Panc1 (cell line): ENCODE measurements around the gene CDHR4. TPM values are rescaled to one million over a fixed set of nuclear protein-coding genes. Genes with fewer than 3 reads are reported as not detected.
A peak's percentile ranks its signal among the peaks of the same experiment; 100 is the strongest.

Source experiments
- ATAC-seq: fragments of 200-7000 bp; cut with Tn5 transposase; 2 replicates; pipeline ENCODE4 v1.9.1; 2020; ENCODE audit warnings: mild to moderate bottlenecking, moderate library complexity
- BruUV-seq: library from RNA; stranded (reverse); fragments of 400-500 nt; replicated peaks from 2 replicates; lab custom pipeline; 2021; lab: Mats Ljungman, UMichigan
- CTCF ChIA-PET: fragments of 300-600 bp; sonication (Branson Sonifier 250); formaldehyde crosslinking; loops from one replicate; lab custom pipeline; 2022; ENCODE audit warnings: antibody characterized with exemption; lab: Charles Lee
- POLR2A ChIA-PET: fragments of 300-600 bp; sonication (Branson Sonifier 250); formaldehyde crosslinking; loops from one replicate; lab custom pipeline; 2022; ENCODE audit warnings: antibody characterized with exemption; lab: Charles Lee
- DNase-seq: peaks from one replicate; pipeline ENCODE4 v3.0.0-alpha.2; 2010; ENCODE audit warnings: low read depth, low spot score
- H3K27ac ChIP-seq: 2 replicates; pipeline ENCODE4 v1.5.1; 2011; ENCODE audit warnings: mild to moderate bottlenecking, low read length, inconsistent platforms
- H3K27me3 ChIP-seq: fragments of 200-500 bp; sonication (Bioruptor generic); 2 replicates; pipeline ENCODE4 v1.6.0; 2014; ENCODE audit warnings: low read length, inconsistent platforms; ENCODE audit not compliant: control insufficient read depth, insufficient read depth
- H3K36me3 ChIP-seq: fragments of 200-500 bp; sonication (Bioruptor generic); 2 replicates; pipeline ENCODE4 v1.5.1; 2014; ENCODE audit warnings: inconsistent platforms, mild to moderate bottlenecking, low read length, moderate library complexity; ENCODE audit not compliant: control insufficient read depth, insufficient read depth
- H3K4me1 ChIP-seq: 2 replicates; pipeline ENCODE4 v1.5.1; 2011; ENCODE audit warnings: inconsistent platforms, mild to moderate bottlenecking, low read length, moderate library complexity; ENCODE audit not compliant: control insufficient read depth, insufficient read depth
- H3K4me3 ChIP-seq, 2 experiments: 2 replicates each; pipeline ENCODE4 v1.5.1; 2011 to 2012; ENCODE audit warnings: low read depth in 2 of 2, low read length in 2 of 2, mild to moderate bottlenecking in 2 of 2, inconsistent platforms in 1 of 2, moderate library complexity in 1 of 2
- H3K9me3 ChIP-seq: fragments of 200-500 bp; sonication (Bioruptor generic); 2 replicates; pipeline ENCODE4 v1.5.1; 2014; ENCODE audit warnings: low read depth, mild to moderate bottlenecking, inconsistent platforms, low read length, moderate library complexity; ENCODE audit not compliant: control insufficient read depth, insufficient read depth
- POLR2AphosphoS5 ChIP-seq: IDR thresholded peaks from 2 replicates; pipeline ENCODE4 v1.6.1; 2012; ENCODE audit warnings: mild to moderate bottlenecking, low read depth, low read length, moderate library complexity
- SIN3A ChIP-seq: IDR thresholded peaks from 2 replicates; pipeline ENCODE4 v1.6.1; 2012; ENCODE audit warnings: low read depth, mild to moderate bottlenecking, low read length, moderate library complexity, borderline replicate concordance; ENCODE audit not compliant: insufficient read depth
- TCF7L2 ChIP-seq: IDR thresholded peaks from 2 replicates; pipeline ENCODE4 v1.6.1; 2011; ENCODE audit warnings: mild to moderate bottlenecking, low read depth, low read length, inconsistent platforms
- in situ Hi-C: cut with HindIII; loops from 2 replicates; pipeline ENCODE4 v1.10.0; 2016; ENCODE audit warnings: low sequenced_read_pairs, low pct_unique_long_range_greater_than_20kb
- intact Hi-C: fragments of 100-400 bp; cut with micrococcal nuclease; formaldehyde crosslinking; loops from one replicate; pipeline ENCODE4 v1.10.0; 2022; ENCODE audit not compliant: unreplicated experiment
- total RNA-seq: library from RNA; stranded (reverse); gene quantifications from one replicate; pipeline ENCODE4 v1.2.1, GENCODE V29; 2021; ENCODE audit not compliant: unreplicated experiment
- TF ChIP-seq, protein P1 (sequence below): fragments of 450-650 bp; IDR thresholded peaks from 2 replicates; pipeline ENCODE4 v1.5.1; 2017; ENCODE audit warnings: mild to moderate bottlenecking
- TF ChIP-seq, protein P2 (sequence below), 2 experiments: IDR thresholded peaks; 2 replicates each; pipeline ENCODE4 v1.6.1; 2011 to 2012; ENCODE audit warnings: low read depth in 2 of 2, control low read depth in 1 of 2, low read length in 1 of 2, mild to moderate bottlenecking in 1 of 2, moderate library complexity in 1 of 2; ENCODE audit not compliant: insufficient read depth in 1 of 2

CDHR4 gene
- total RNA-seq, 1 experiment from 2014 or later: not detected

DNA sequence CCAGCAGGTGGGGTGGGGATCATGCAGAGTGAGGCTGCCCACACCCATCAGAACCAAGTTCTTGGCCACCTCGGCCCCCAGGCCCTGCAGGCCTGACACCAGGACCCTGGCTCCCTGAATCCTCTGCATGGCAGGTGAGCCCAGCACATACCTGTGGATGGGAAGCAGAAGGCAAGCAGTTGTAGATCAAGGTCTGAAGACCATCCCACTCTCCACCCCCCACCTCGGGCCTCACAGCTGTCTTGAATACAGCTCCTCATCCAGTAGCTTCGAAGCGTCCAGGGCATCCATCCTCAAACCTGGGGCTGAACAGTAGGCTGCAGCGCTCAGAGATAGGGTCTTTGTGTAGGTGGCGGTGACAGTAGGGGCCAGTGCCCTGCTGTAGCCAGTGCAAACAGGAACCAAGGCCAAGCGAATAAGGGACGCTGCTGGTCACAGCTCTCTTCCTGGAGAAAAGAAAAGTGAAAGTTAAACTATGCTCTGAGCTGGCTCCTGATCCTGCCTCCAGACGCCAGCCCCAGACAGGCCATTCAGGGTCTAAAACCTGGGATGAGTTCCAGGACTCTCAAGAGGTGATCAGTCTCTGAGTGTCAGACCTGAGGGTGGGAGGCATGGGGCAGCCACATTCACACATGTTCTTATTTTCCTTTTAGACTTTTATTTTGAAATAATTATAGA is 14.0 kb upstream of the CDHR4 start, which contains the start of gene UBA7:
Gene UBA7 (minus strand): TSS at position 457 of the 678 bp plus-strand sequence. CDS start 166 bp downstream, at position 291.
- no peaks in the 10 kb centered on the region for H3K36me3 ChIP-seq
- DNase-seq: no peak
- CTCF ChIA-PET: interaction anchor here (1.2 kb wide), 1 partner anchor 28 kb away, joined by 3 read pairs; no protein-coding TSS in a partner anchor
- peak; percentile 86 for ATAC-seq
- in situ Hi-C loops (no loop called here), intact Hi-C loops (no loop called here)
- POLR2A ChIA-PET: no interaction called here
- TF ChIP-seq TCF7L2 (no peak), SIN3A (no peak), POLR2AphosphoS5 (no peak)
- TF ChIP-seq, protein P1, sequence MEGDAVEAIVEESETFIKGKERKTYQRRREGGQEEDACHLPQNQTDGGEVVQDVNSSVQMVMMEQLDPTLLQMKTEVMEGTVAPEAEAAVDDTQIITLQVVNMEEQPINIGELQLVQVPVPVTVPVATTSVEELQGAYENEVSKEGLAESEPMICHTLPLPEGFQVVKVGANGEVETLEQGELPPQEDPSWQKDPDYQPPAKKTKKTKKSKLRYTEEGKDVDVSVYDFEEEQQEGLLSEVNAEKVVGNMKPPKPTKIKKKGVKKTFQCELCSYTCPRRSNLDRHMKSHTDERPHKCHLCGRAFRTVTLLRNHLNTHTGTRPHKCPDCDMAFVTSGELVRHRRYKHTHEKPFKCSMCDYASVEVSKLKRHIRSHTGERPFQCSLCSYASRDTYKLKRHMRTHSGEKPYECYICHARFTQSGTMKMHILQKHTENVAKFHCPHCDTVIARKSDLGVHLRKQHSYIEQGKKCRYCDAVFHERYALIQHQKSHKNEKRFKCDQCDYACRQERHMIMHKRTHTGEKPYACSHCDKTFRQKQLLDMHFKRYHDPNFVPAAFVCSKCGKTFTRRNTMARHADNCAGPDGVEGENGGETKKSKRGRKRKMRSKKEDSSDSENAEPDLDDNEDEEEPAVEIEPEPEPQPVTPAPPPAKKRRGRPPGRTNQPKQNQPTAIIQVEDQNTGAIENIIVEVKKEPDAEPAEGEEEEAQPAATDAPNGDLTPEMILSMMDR: no peak
- TF ChIP-seq, protein P2, sequence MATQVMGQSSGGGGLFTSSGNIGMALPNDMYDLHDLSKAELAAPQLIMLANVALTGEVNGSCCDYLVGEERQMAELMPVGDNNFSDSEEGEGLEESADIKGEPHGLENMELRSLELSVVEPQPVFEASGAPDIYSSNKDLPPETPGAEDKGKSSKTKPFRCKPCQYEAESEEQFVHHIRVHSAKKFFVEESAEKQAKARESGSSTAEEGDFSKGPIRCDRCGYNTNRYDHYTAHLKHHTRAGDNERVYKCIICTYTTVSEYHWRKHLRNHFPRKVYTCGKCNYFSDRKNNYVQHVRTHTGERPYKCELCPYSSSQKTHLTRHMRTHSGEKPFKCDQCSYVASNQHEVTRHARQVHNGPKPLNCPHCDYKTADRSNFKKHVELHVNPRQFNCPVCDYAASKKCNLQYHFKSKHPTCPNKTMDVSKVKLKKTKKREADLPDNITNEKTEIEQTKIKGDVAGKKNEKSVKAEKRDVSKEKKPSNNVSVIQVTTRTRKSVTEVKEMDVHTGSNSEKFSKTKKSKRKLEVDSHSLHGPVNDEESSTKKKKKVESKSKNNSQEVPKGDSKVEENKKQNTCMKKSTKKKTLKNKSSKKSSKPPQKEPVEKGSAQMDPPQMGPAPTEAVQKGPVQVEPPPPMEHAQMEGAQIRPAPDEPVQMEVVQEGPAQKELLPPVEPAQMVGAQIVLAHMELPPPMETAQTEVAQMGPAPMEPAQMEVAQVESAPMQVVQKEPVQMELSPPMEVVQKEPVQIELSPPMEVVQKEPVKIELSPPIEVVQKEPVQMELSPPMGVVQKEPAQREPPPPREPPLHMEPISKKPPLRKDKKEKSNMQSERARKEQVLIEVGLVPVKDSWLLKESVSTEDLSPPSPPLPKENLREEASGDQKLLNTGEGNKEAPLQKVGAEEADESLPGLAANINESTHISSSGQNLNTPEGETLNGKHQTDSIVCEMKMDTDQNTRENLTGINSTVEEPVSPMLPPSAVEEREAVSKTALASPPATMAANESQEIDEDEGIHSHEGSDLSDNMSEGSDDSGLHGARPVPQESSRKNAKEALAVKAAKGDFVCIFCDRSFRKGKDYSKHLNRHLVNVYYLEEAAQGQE (IDR thresholded peaks at IDR 0.05; ENCODE audit: insufficient read depth in 1 of 2, low read depth in 2 of 2, low read length in 1 of 2): no peak
- H3K4me1 ChIP-seq: no peaks in the 10 kb centered on the region
- peak within 1 kb of the TSS; percentile 51 for H3K27ac ChIP-seq
- peak within 1 kb of the TSS; percentile 13 to 37 for H3K4me3 ChIP-seq
- no peaks in the 10 kb centered on the region for H3K27me3 ChIP-seq
- no peaks in the 10 kb centered on the region for H3K9me3 ChIP-seq
- no TSS peak for BruUV-seq

DNA sequence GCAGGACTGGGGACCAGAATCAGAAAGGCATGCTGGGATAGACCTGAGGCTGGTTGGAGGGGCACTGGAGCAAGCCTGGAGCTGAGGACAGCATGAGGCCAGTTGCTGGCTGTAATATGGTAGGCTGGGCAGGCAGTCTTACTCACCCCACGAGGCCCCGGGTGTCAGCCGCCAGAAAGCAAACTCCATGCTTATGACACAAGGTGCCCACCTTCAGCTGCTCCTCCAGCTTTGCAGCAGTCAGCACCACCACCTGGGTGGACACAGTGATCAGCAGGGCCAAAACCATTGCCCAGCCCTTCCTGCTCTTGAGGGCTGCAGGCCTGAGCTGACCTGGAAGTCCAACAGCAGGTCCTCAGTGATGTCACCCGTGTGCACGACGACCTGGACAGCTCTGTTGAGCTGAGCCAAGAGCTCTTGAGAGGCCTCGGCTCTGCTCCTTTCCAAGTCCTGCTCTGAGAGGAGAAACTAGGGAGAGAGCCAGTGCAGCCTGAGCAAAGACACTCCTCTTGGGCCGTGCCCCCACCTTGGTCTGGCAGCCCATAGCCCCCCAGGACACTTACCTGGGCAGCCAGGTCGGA is 13.3 kb upstream of the CDHR4 start:
- Histone ChIP-seq H3K4me3 (no peak overlapping the region; a peak in 2 of 4 replicates), H3K27ac (no peak overlapping the region), H3K27me3 (no peaks in the 10 kb centered on the region), H3K36me3 (no peaks in the 10 kb centered on the region), H3K9me3 (no peaks in the 10 kb centered on the region), H3K4me1 (no peaks in the 10 kb centered on the region)
- ChIA-PET CTCF (interaction anchor here (1.2 kb wide), 1 partner anchor 28 kb away, joined by 3 read pairs; no protein-coding TSS in a partner anchor), POLR2A (no interaction called here)
- in situ Hi-C loops (no loop called here), intact Hi-C loops (no loop called here)
- TF ChIP-seq TCF7L2 (no peak), SIN3A (no peak), POLR2AphosphoS5 (no peak)
- TF ChIP-seq, protein P1: no peak
- TF ChIP-seq, protein P2 (IDR thresholded peaks at IDR 0.05; ENCODE audit: insufficient read depth in 1 of 2, low read depth in 2 of 2, low read length in 1 of 2): no peak
- no TSS peak for BruUV-seq
- ATAC-seq: peak; percentile 30; the same call in 1 of the 2 replicates
- no peak for DNase-seq
